ENCODE measurements around the gene SWAP70. TPM values are rescaled to one million over a fixed set of nuclear protein-coding genes. Genes with fewer than 3 reads are reported as not detected.

The SWAP70 gene
- total RNA-seq, 1 experiment from 2014 or later, result 21.1 TPM

- no peak overlapping the region for H3K4me3 ChIP-seq (ENCODE audit: low read depth, low read length, poor library complexity, severe bottlenecking)
- POLR2A ChIA-PET (ENCODE audit: low non-redundant PET), result no interaction called here
- no peaks in the 10 kb centered on the region for H3K27me3 ChIP-seq (replicated peaks; ENCODE audit: insufficient read depth, low read depth, low read length, poor library complexity)
- H3K4me1 ChIP-seq (ENCODE audit: insufficient read depth, low read length, poor library complexity, severe bottlenecking), result peaks cover 3% of the 10 kb centered on the region
- TF ChIP-seq CTCF (conservative IDR thresholded peaks at IDR 0.05; ENCODE audit: low read depth, low read length) (no peak), EZH2 (IDR thresholded peaks at IDR 0.05; ENCODE audit: borderline replicate concordance, low read depth, low read length, poor library complexity, severe bottlenecking) (no peak)
- CTCF ChIA-PET, result no interaction called here
- BruUV-seq (replicated peaks), result no TSS peak
- intact Hi-C loops (cut with micrococcal nuclease; ENCODE audit: unreplicated experiment), result no loop called here
- no peaks in the 10 kb centered on the region for H3K9me3 ChIP-seq (ENCODE audit: low read depth, low read length, poor library complexity, severe bottlenecking)
- H3K36me3 ChIP-seq (ENCODE audit: insufficient read depth, low read length, poor library complexity, severe bottlenecking), result no peaks in the 10 kb centered on the region
- no peak overlapping the region for H3K27ac ChIP-seq (ENCODE audit: low read depth, low read length, poor library complexity, severe bottlenecking)
- DNase-seq (ENCODE audit: low spot score), result no peak
Observed at GRCh38 chr11:9796854-9797253, 133.0 kb downstream of the SWAP70 start.

GRCh38 chr11:9797300-9797699 is 133.4 kb downstream of the SWAP70 start:
- H3K27me3 ChIP-seq (replicated peaks; ENCODE audit: insufficient read depth, low read depth, low read length, poor library complexity), result no peaks in the 10 kb centered on the region
- CTCF ChIA-PET, result no interaction called here
- TF ChIP-seq EZH2 (IDR thresholded peaks at IDR 0.05; ENCODE audit: borderline replicate concordance, low read depth, low read length, poor library complexity, severe bottlenecking), result no peak
- TF ChIP-seq CTCF (conservative IDR thresholded peaks at IDR 0.05; ENCODE audit: low read depth, low read length), result no peak
- H3K36me3 ChIP-seq (ENCODE audit: insufficient read depth, low read length, poor library complexity, severe bottlenecking), result no peaks in the 10 kb centered on the region
- intact Hi-C loops (cut with micrococcal nuclease; ENCODE audit: unreplicated experiment), result no loop called here
- BruUV-seq (replicated peaks), result no TSS peak
- DNase-seq (ENCODE audit: low spot score), result no peak
- POLR2A ChIA-PET (ENCODE audit: low non-redundant PET), result no interaction called here
- H3K9me3 ChIP-seq (ENCODE audit: low read depth, low read length, poor library complexity, severe bottlenecking), result no peaks in the 10 kb centered on the region
- H3K4me1 ChIP-seq (ENCODE audit: insufficient read depth, low read length, poor library complexity, severe bottlenecking), result peaks cover 8% of the 10 kb centered on the region
- no peak overlapping the region for H3K4me3 ChIP-seq (ENCODE audit: low read depth, low read length, poor library complexity, severe bottlenecking)
- H3K27ac ChIP-seq (ENCODE audit: low read depth, low read length, poor library complexity, severe bottlenecking), result no peak overlapping the region

- Histone ChIP-seq H3K27me3 (replicated peaks; ENCODE audit: insufficient read depth, low read depth, low read length, poor library complexity) (no peaks in the 10 kb centered on the region), H3K4me1 (ENCODE audit: insufficient read depth, low read length, poor library complexity, severe bottlenecking) (peaks cover 23% of the 10 kb centered on the region), H3K9me3 (ENCODE audit: low read depth, low read length, poor library complexity, severe bottlenecking) (no peaks in the 10 kb centered on the region), H3K27ac (ENCODE audit: low read depth, low read length, poor library complexity, severe bottlenecking) (no peak overlapping the region), H3K4me3 (ENCODE audit: low read depth, low read length, poor library complexity, severe bottlenecking) (no peak overlapping the region), H3K36me3 (ENCODE audit: insufficient read depth, low read length, poor library complexity, severe bottlenecking) (no peaks in the 10 kb centered on the region)
- intact Hi-C loops (cut with micrococcal nuclease; ENCODE audit: unreplicated experiment), result no loop called here
- TF ChIP-seq CTCF (conservative IDR thresholded peaks at IDR 0.05; ENCODE audit: low read depth, low read length), result no peak
- no peak for TF ChIP-seq EZH2 (IDR thresholded peaks at IDR 0.05; ENCODE audit: borderline replicate concordance, low read depth, low read length, poor library complexity, severe bottlenecking)
- BruUV-seq (replicated peaks), result no TSS peak
- DNase-seq (ENCODE audit: low spot score), result no peak
- CTCF ChIA-PET, result no interaction called here
- POLR2A ChIA-PET (ENCODE audit: low non-redundant PET), result no interaction called here
Observed at GRCh38 chr11:9799886-9800285, 136.0 kb downstream of the SWAP70 start.
